ENCODE results near the gene CCDC74A.
"Not testable (repeated sequence)": the region's sequence is repeated elsewhere in the genome, so short reads cannot be mapped to it uniquely, and the experiment has no call there.

Gene CCDC74A

GRCh38 chr2:131503587-131503986, 24.1 kb upstream of the CCDC74A start:
- not testable (repeated sequence) for H3K4me1 ChIP-seq (ENCODE audit: control insufficient read depth in 5 of 5, insufficient read depth in 5 of 5, low read length in 5 of 5); H3K27ac ChIP-seq (ENCODE audit: low read depth, low read length); H3K4me3 ChIP-seq (ENCODE audit: low read depth in 1 of 5, low read length in 5 of 5); H3K9me3 ChIP-seq (ENCODE audit: control insufficient read depth in 5 of 5, low read length in 5 of 5); H3K27me3 ChIP-seq (ENCODE audit: control insufficient read depth in 5 of 5, insufficient read depth in 4 of 5, low read length in 5 of 5); H3K9ac ChIP-seq (ENCODE audit: low read length in 5 of 5)
- H3K36me3 ChIP-seq (ENCODE audit: control insufficient read depth in 5 of 5, insufficient read depth in 5 of 5, low read length in 5 of 5), result peaks cover 0 to 96% (median 62%) of the 10 kb centered on the region in 5 donors

GRCh38 chr2:131504082-131504750, 23.5 kb upstream of the CCDC74A start:
- H3K27me3 ChIP-seq (ENCODE audit: control insufficient read depth in 5 of 5, insufficient read depth in 4 of 5, low read length in 5 of 5); H3K4me1 ChIP-seq (ENCODE audit: control insufficient read depth in 5 of 5, insufficient read depth in 5 of 5, low read length in 5 of 5); H3K4me3 ChIP-seq (ENCODE audit: low read depth in 1 of 5, low read length in 5 of 5); H3K9me3 ChIP-seq (ENCODE audit: control insufficient read depth in 5 of 5, low read length in 5 of 5); H3K27ac ChIP-seq (ENCODE audit: low read depth, low read length); H3K9ac ChIP-seq (ENCODE audit: low read length in 5 of 5): not testable (repeated sequence)
- H3K36me3 ChIP-seq (ENCODE audit: control insufficient read depth in 5 of 5, insufficient read depth in 5 of 5, low read length in 5 of 5), result peaks cover 0 to 96% (median 64%) of the 10 kb centered on the region in 5 donors

GRCh38 chr2:131509615-131510014, 18.1 kb upstream of the CCDC74A start:
- Histone ChIP-seq H3K9ac (ENCODE audit: low read length in 5 of 5) (no peak overlapping the region), H3K4me3 (ENCODE audit: low read depth in 1 of 5, low read length in 5 of 5) (no peak overlapping the region), H3K4me1 (ENCODE audit: control insufficient read depth in 5 of 5, insufficient read depth in 5 of 5, low read length in 5 of 5) (no peaks in the 10 kb centered on the region), H3K9me3 (ENCODE audit: control insufficient read depth in 5 of 5, low read length in 5 of 5) (no peaks in the 10 kb centered on the region), H3K27ac (ENCODE audit: low read depth, low read length) (no peak overlapping the region), H3K36me3 (ENCODE audit: control insufficient read depth in 5 of 5, insufficient read depth in 5 of 5, low read length in 5 of 5) (peaks cover 0 to 91% (median 63%) of the 10 kb centered on the region in 5 donors), H3K27me3 (ENCODE audit: control insufficient read depth in 5 of 5, insufficient read depth in 4 of 5, low read length in 5 of 5) (no peaks in the 10 kb centered on the region)

- not testable (repeated sequence) for H3K27ac ChIP-seq (ENCODE audit: low read depth, low read length)
These were observed 16.3 kb upstream of the CCDC74A start for GRCh38 chr2:131511291-131511968.

GRCh38 chr2:131511969-131512870, 15.5 kb upstream of the CCDC74A start:
- H3K9me3 ChIP-seq (ENCODE audit: control insufficient read depth in 5 of 5, low read length in 5 of 5); H3K27me3 ChIP-seq (ENCODE audit: control insufficient read depth in 5 of 5, insufficient read depth in 4 of 5, low read length in 5 of 5); H3K27ac ChIP-seq (ENCODE audit: low read depth, low read length); H3K4me1 ChIP-seq (ENCODE audit: control insufficient read depth in 5 of 5, insufficient read depth in 5 of 5, low read length in 5 of 5); H3K4me3 ChIP-seq (ENCODE audit: low read depth in 1 of 5, low read length in 5 of 5); H3K9ac ChIP-seq (ENCODE audit: low read length in 5 of 5): not testable (repeated sequence)
- H3K36me3 ChIP-seq (ENCODE audit: control insufficient read depth in 5 of 5, insufficient read depth in 5 of 5, low read length in 5 of 5), result peaks cover 0 to 88% (median 52%) of the 10 kb centered on the region in 5 donors

More at GRCh38 chr2:131511291-131511968, 16.3 kb upstream of the CCDC74A start:
- H3K9ac ChIP-seq (ENCODE audit: low read length in 5 of 5); H3K9me3 ChIP-seq (ENCODE audit: control insufficient read depth in 5 of 5, low read length in 5 of 5); H3K4me3 ChIP-seq (ENCODE audit: low read depth in 1 of 5, low read length in 5 of 5); H3K4me1 ChIP-seq (ENCODE audit: control insufficient read depth in 5 of 5, insufficient read depth in 5 of 5, low read length in 5 of 5); H3K27me3 ChIP-seq (ENCODE audit: control insufficient read depth in 5 of 5, insufficient read depth in 4 of 5, low read length in 5 of 5): not testable (repeated sequence)
- peaks cover 0 to 88% (median 54%) of the 10 kb centered on the region in 5 donors for H3K36me3 ChIP-seq (ENCODE audit: control insufficient read depth in 5 of 5, insufficient read depth in 5 of 5, low read length in 5 of 5)

- H3K27ac ChIP-seq (ENCODE audit: low read depth, low read length); H3K27me3 ChIP-seq (ENCODE audit: control insufficient read depth in 5 of 5, insufficient read depth in 4 of 5, low read length in 5 of 5); H3K4me1 ChIP-seq (ENCODE audit: control insufficient read depth in 5 of 5, insufficient read depth in 5 of 5, low read length in 5 of 5); H3K4me3 ChIP-seq (ENCODE audit: low read depth in 1 of 5, low read length in 5 of 5); H3K9me3 ChIP-seq (ENCODE audit: control insufficient read depth in 5 of 5, low read length in 5 of 5); H3K9ac ChIP-seq (ENCODE audit: low read length in 5 of 5): not testable (repeated sequence)
- H3K36me3 ChIP-seq (ENCODE audit: control insufficient read depth in 5 of 5, insufficient read depth in 5 of 5, low read length in 5 of 5), result peaks cover 0 to 89% (median 45%) of the 10 kb centered on the region in 5 donors
These were observed 13.1 kb upstream of the CCDC74A start for GRCh38 chr2:131514408-131515166.

- not testable (repeated sequence) for H3K27me3 ChIP-seq (ENCODE audit: control insufficient read depth in 5 of 5, insufficient read depth in 4 of 5, low read length in 5 of 5); H3K9ac ChIP-seq (ENCODE audit: low read length in 5 of 5); H3K27ac ChIP-seq (ENCODE audit: low read depth, low read length); H3K9me3 ChIP-seq (ENCODE audit: control insufficient read depth in 5 of 5, low read length in 5 of 5); H3K4me1 ChIP-seq (ENCODE audit: control insufficient read depth in 5 of 5, insufficient read depth in 5 of 5, low read length in 5 of 5); H3K4me3 ChIP-seq (ENCODE audit: low read depth in 1 of 5, low read length in 5 of 5)
- peaks cover 0 to 89% (median 45%) of the 10 kb centered on the region in 5 donors for H3K36me3 ChIP-seq (ENCODE audit: control insufficient read depth in 5 of 5, insufficient read depth in 5 of 5, low read length in 5 of 5)
These were observed 12.5 kb upstream of the CCDC74A start for GRCh38 chr2:131515235-131515634.

- Histone ChIP-seq H3K4me3 (ENCODE audit: low read depth in 1 of 5, low read length in 5 of 5) (no peak overlapping the region), H3K9me3 (ENCODE audit: control insufficient read depth in 5 of 5, low read length in 5 of 5) (no peaks in the 10 kb centered on the region), H3K27me3 (ENCODE audit: control insufficient read depth in 5 of 5, insufficient read depth in 4 of 5, low read length in 5 of 5) (no peaks in the 10 kb centered on the region), H3K4me1 (ENCODE audit: control insufficient read depth in 5 of 5, insufficient read depth in 5 of 5, low read length in 5 of 5) (no peaks in the 10 kb centered on the region), H3K27ac (ENCODE audit: low read depth, low read length) (no peak overlapping the region), H3K9ac (ENCODE audit: low read length in 5 of 5) (no peak overlapping the region), H3K36me3 (ENCODE audit: control insufficient read depth in 5 of 5, insufficient read depth in 5 of 5, low read length in 5 of 5) (peaks cover 0 to 92% (median 52%) of the 10 kb centered on the region in 5 donors)
These were observed 11.7 kb upstream of the CCDC74A start for GRCh38 chr2:131516011-131516410.

GRCh38 chr2:131516621-131517020, 11.1 kb upstream of the CCDC74A start:
- H3K27ac ChIP-seq (ENCODE audit: low read depth, low read length); H3K9me3 ChIP-seq (ENCODE audit: control insufficient read depth in 5 of 5, low read length in 5 of 5); H3K4me3 ChIP-seq (ENCODE audit: low read depth in 1 of 5, low read length in 5 of 5); H3K27me3 ChIP-seq (ENCODE audit: control insufficient read depth in 5 of 5, insufficient read depth in 4 of 5, low read length in 5 of 5); H3K4me1 ChIP-seq (ENCODE audit: control insufficient read depth in 5 of 5, insufficient read depth in 5 of 5, low read length in 5 of 5); H3K9ac ChIP-seq (ENCODE audit: low read length in 5 of 5): not testable (repeated sequence)
- peaks cover 0 to 88% (median 53%) of the 10 kb centered on the region in 5 donors for H3K36me3 ChIP-seq (ENCODE audit: control insufficient read depth in 5 of 5, insufficient read depth in 5 of 5, low read length in 5 of 5)
